ENCODE data around the gene RAG2.

The RAG2 gene

GRCh38 chr11:36598051-36598450 is at the start of gene RAG2:
TSS of gene RAG2 (minus strand) at chr11:36598236. CDS start at chr11:36594168, 4,068 bp downstream.
- DNase-seq: no peak

GRCh38 chr11:36638556-36638955 is 40.5 kb upstream of the RAG2 start:
- DNase-seq: no peak

GRCh38 chr11:36635066-36635862 is 37.2 kb upstream of the RAG2 start:
- no peak for DNase-seq

GRCh38 chr11:36631774-36632173 is 33.7 kb upstream of the RAG2 start:
- no peak for DNase-seq

GRCh38 chr11:36628765-36629244 is 30.8 kb upstream of the RAG2 start:
- DNase-seq: no peak

- no peak for DNase-seq
These were observed 30.1 kb upstream of the RAG2 start for GRCh38 chr11:36628141-36628540.

GRCh38 chr11:36627471-36627870 is 29.4 kb upstream of the RAG2 start:
- no peak for DNase-seq

GRCh38 chr11:36627006-36627405 is 29.0 kb upstream of the RAG2 start:
- DNase-seq: no peak

- DNase-seq: no peak
These were observed 25.5 kb upstream of the RAG2 start for GRCh38 chr11:36623494-36623893.

- DNase-seq: peak in 1 of 2 donors; percentile 8
These were observed 24.5 kb upstream of the RAG2 start for GRCh38 chr11:36622431-36623136.

GRCh38 chr11:36620246-36620645 is 22.2 kb upstream of the RAG2 start:
- no peak for DNase-seq

- DNase-seq: no peak
These were observed 21.5 kb upstream of the RAG2 start for GRCh38 chr11:36619502-36619901.

GRCh38 chr11:36618363-36619047 is 20.5 kb upstream of the RAG2 start:
- no peak for DNase-seq

- no peak for DNase-seq
These were observed 19.7 kb upstream of the RAG2 start for GRCh38 chr11:36617543-36618362.

GRCh38 chr11:36615826-36616225 is 17.8 kb upstream of the RAG2 start:
- DNase-seq: no peak

GRCh38 chr11:36609383-36609782 is 11.3 kb upstream of the RAG2 start:
- no peak for DNase-seq

- no peak for DNase-seq
These were observed 10.6 kb upstream of the RAG2 start for GRCh38 chr11:36608491-36609199.

- no peak for DNase-seq
These were observed 7.5 kb upstream of the RAG2 start for GRCh38 chr11:36605221-36606216.

- DNase-seq: no peak
These were observed 4.1 kb upstream of the RAG2 start for GRCh38 chr11:36602135-36602534.

- DNase-seq: no peak
These were observed 3.1 kb upstream of the RAG2 start for GRCh38 chr11:36601155-36601554.

- no peak for DNase-seq
These were observed 2.1 kb upstream of the RAG2 start for GRCh38 chr11:36600180-36600579.

All from hippocampal formation (tissue), 2 donors.